ENCODE measurements around the gene MAP1B. TPM values are rescaled to one million over a fixed set of nuclear protein-coding genes. Genes with fewer than 3 reads are reported as not detected.
A peak's percentile ranks its signal among the peaks of the same experiment; 100 is the strongest.

Gene MAP1B
- total RNA-seq, 2 donors from 2014 or later: 87.9 to 93.3 TPM

DNA sequence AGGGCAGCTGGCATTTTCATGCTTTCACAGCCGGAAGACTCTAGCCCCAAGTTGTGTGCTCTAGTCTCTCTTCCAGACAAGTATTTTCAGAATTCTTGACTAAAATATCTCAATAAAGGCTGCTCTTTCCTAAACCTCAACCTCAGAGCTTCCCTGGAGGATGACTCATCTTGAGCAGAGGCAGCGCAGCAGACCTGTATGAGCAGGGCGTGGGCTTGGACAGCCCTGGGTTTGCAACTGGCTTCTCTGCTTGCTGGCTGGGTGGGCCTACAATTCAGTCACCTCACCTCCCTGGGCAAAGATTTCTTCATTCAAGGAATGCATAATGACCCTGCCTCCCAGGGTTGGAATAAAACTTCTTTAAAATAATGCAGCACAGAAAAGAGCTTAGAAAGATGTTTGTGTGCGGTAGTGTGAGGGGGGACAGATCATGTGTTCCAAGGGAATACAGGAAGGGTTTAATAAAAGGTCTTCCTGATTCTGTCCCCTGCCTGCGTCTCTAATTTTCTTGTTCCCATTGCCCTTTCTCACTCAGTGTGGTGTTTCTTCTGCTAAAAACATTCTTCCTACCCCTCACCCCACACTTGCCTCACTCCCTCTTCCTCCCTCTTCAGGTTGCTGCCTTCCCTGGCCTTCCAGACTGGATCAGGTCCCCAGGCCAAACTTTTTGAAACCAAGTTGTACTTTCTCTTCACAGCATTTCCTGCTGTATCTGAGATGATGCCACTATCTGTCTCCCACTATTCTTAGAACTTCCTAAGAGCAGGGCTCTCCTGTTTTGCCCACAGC, 39.4 kb upstream of the MAP1B start:
- Histone ChIP-seq H3K27ac (ENCODE audit: low read depth, low read length) (no peak overlapping the region), H3K9me3 (ENCODE audit: control insufficient read depth, low read length) (no peaks in the 10 kb centered on the region), H3K27me3 (ENCODE audit: control insufficient read depth, insufficient read depth, low read length, poor library complexity, severe bottlenecking) (no peaks in the 10 kb centered on the region), H3K4me1 (ENCODE audit: control insufficient read depth, insufficient read depth, low read length) (peaks cover 10% of the 10 kb centered on the region), H3K36me3 (ENCODE audit: control insufficient read depth, insufficient read depth, low read length) (no peaks in the 10 kb centered on the region), H3K9ac (ENCODE audit: extremely low read depth, low read length, poor library complexity, severe bottlenecking) (no peak overlapping the region), H3K4me3 (ENCODE audit: low read length) (no peak overlapping the region)
- H3K27me3 Mint-ChIP-seq (ENCODE audit: insufficient read depth): no peaks in the 10 kb centered on the region
- no peak overlapping the region for H3K4me3 Mint-ChIP-seq
- 80 to 93% methylated on average over 4 to 5 of the region's 5 CpGs for WGBS, 2 experiments (ENCODE audit: insufficient coverage in 1 of 2, insufficient read length in 1 of 2)
- peaks cover 33% of the 10 kb centered on the region for H3K4me1 Mint-ChIP-seq
- H3K36me3 Mint-ChIP-seq (ENCODE audit: low read depth): no peaks in the 10 kb centered on the region
- H3K9me3 Mint-ChIP-seq: no peaks in the 10 kb centered on the region
- TF ChIP-seq, protein P1, sequence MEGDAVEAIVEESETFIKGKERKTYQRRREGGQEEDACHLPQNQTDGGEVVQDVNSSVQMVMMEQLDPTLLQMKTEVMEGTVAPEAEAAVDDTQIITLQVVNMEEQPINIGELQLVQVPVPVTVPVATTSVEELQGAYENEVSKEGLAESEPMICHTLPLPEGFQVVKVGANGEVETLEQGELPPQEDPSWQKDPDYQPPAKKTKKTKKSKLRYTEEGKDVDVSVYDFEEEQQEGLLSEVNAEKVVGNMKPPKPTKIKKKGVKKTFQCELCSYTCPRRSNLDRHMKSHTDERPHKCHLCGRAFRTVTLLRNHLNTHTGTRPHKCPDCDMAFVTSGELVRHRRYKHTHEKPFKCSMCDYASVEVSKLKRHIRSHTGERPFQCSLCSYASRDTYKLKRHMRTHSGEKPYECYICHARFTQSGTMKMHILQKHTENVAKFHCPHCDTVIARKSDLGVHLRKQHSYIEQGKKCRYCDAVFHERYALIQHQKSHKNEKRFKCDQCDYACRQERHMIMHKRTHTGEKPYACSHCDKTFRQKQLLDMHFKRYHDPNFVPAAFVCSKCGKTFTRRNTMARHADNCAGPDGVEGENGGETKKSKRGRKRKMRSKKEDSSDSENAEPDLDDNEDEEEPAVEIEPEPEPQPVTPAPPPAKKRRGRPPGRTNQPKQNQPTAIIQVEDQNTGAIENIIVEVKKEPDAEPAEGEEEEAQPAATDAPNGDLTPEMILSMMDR (conservative IDR thresholded peaks at IDR 0.05): no peak
- DNase-seq: peak; percentile 54
- H3K27ac Mint-ChIP-seq: no peak overlapping the region

DNA sequence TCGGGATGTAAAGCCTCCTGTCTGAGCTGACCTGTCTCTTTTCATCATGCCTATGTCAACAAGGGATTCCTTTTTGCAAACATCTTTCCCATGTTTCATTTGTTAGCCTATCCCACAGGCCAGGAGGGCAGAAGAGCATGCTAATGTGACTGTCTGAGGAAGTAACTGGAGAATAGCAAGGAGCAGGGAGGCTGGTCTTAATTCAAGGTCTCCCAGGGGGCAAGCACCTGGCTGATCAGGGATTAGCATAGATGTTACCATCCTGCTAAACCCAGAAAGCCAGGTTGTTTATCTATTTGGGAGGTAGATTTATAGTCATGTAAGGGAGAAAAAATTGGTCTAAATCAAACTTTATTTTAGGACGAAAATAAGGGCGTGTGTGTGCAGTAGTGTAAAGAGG, 36.7 kb upstream of the MAP1B start:
- H3K4me3 ChIP-seq (ENCODE audit: low read length): no peak overlapping the region
- no peak overlapping the region for H3K27ac ChIP-seq (ENCODE audit: low read depth, low read length)
- H3K4me1 ChIP-seq (ENCODE audit: control insufficient read depth, insufficient read depth, low read length): peaks cover 7% of the 10 kb centered on the region
- H3K4me3 Mint-ChIP-seq: no peak overlapping the region
- H3K27me3 ChIP-seq (ENCODE audit: control insufficient read depth, insufficient read depth, low read length, poor library complexity, severe bottlenecking): no peaks in the 10 kb centered on the region
- peak; percentile 64 for DNase-seq
- H3K27me3 Mint-ChIP-seq (ENCODE audit: insufficient read depth): no peaks in the 10 kb centered on the region
- H3K4me1 Mint-ChIP-seq: peaks cover 32% of the 10 kb centered on the region
- H3K9ac ChIP-seq (ENCODE audit: extremely low read depth, low read length, poor library complexity, severe bottlenecking): no peak overlapping the region
- H3K9me3 ChIP-seq (ENCODE audit: control insufficient read depth, low read length): no peaks in the 10 kb centered on the region
- H3K9me3 Mint-ChIP-seq: no peaks in the 10 kb centered on the region
- 76 to 97% methylated on average over 2 to 3 of the region's 3 CpGs for WGBS, 2 experiments (ENCODE audit: insufficient coverage in 1 of 2, insufficient read length in 1 of 2)
- no peaks in the 10 kb centered on the region for H3K36me3 ChIP-seq (ENCODE audit: control insufficient read depth, insufficient read depth, low read length)
- no peaks in the 10 kb centered on the region for H3K36me3 Mint-ChIP-seq (ENCODE audit: low read depth)
- TF ChIP-seq, protein P1 (conservative IDR thresholded peaks at IDR 0.05): no peak
- H3K27ac Mint-ChIP-seq: no peak overlapping the region

DNA sequence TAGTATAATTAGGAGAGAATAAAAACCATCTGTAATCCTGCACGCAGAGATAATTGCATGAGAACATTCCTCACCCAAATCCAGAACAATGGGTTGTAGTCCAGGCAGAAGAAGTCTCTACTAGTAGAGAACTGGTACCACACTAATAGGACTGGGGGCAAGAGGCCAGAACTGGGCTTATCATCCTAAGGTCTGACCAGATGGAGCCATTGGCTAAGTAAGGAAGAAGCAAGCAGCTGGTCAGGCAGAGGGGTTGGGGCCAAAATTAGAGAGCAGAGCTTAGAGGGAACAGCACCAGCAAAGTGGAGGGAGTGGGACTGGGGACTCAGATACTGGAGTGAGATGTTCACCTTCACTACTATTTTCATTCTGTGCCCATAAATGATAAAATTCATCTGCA, 35.4 kb upstream of the MAP1B start:
- no peaks in the 10 kb centered on the region for H3K27me3 Mint-ChIP-seq (ENCODE audit: insufficient read depth)
- WGBS, 2 experiments (ENCODE audit: insufficient coverage in 1 of 2, insufficient read length in 1 of 2): 93% methylated on average over 1 of the region's 1 CpG; no CpG with 5 or more reads in 1 of the 2 experiments
- TF ChIP-seq, protein P1 (conservative IDR thresholded peaks at IDR 0.05): no peak
- no peak for DNase-seq
- no peak overlapping the region for H3K9ac ChIP-seq (ENCODE audit: extremely low read depth, low read length, poor library complexity, severe bottlenecking)
- no peaks in the 10 kb centered on the region for H3K36me3 Mint-ChIP-seq (ENCODE audit: low read depth)
- H3K4me1 ChIP-seq (ENCODE audit: control insufficient read depth, insufficient read depth, low read length): peaks cover 5% of the 10 kb centered on the region
- H3K9me3 Mint-ChIP-seq: no peaks in the 10 kb centered on the region
- no peak overlapping the region for H3K4me3 Mint-ChIP-seq
- H3K4me1 Mint-ChIP-seq: peaks cover 26% of the 10 kb centered on the region
- H3K27ac ChIP-seq (ENCODE audit: low read depth, low read length): no peak overlapping the region
- H3K36me3 ChIP-seq (ENCODE audit: control insufficient read depth, insufficient read depth, low read length): no peaks in the 10 kb centered on the region
- no peaks in the 10 kb centered on the region for H3K27me3 ChIP-seq (ENCODE audit: control insufficient read depth, insufficient read depth, low read length, poor library complexity, severe bottlenecking)
- no peak overlapping the region for H3K27ac Mint-ChIP-seq
- H3K9me3 ChIP-seq (ENCODE audit: control insufficient read depth, low read length): no peaks in the 10 kb centered on the region
- no peak overlapping the region for H3K4me3 ChIP-seq (ENCODE audit: low read length)
